GM20431 (cell line): Measurements from ENCODE around the gene PHYHD1.

ENCODE experiments used
- in situ Hi-C: fragments of 300-500 bp; cut with MseI, MboI; formaldehyde crosslinking; loops from one replicate; pipeline ENCODE4 v1.15.0; 2020; ENCODE audit warnings: low sequenced_read_pairs; ENCODE audit not compliant: unreplicated experiment

The PHYHD1 gene

GRCh38 chr9:128899566-128900322 is 21.0 kb upstream of the PHYHD1 start:
- in situ Hi-C loops: no loop called here

- in situ Hi-C loops: no loop called here
These were observed 19.4 kb upstream of the PHYHD1 start for GRCh38 chr9:128901379-128901778.

- in situ Hi-C loops: no loop called here
These were observed 19.0 kb upstream of the PHYHD1 start for GRCh38 chr9:128901822-128902221.

- in situ Hi-C loops: no loop called here
These were observed 18.3 kb upstream of the PHYHD1 start for GRCh38 chr9:128902351-128903078.

- in situ Hi-C loops: no loop called here
These were observed 17.7 kb upstream of the PHYHD1 start for GRCh38 chr9:128903079-128903461.

GRCh38 chr9:128903871-128904620 is 16.7 kb upstream of the PHYHD1 start:
- in situ Hi-C loops: no loop called here

GRCh38 chr9:128905964-128906363 is 14.8 kb upstream of the PHYHD1 start:
- in situ Hi-C loops: no loop called here

- in situ Hi-C loops: no loop called here
These were observed 14.0 kb upstream of the PHYHD1 start for GRCh38 chr9:128906741-128907140.

- in situ Hi-C loops: no loop called here
These were observed 12.4 kb upstream of the PHYHD1 start for GRCh38 chr9:128908372-128908771.

- in situ Hi-C loops: no loop called here
These were observed 10.9 kb upstream of the PHYHD1 start for GRCh38 chr9:128909859-128910258.

GRCh38 chr9:128910906-128911305 is 9.9 kb upstream of the PHYHD1 start:
- in situ Hi-C loops: no loop called here

GRCh38 chr9:128911529-128912035 is 9.2 kb upstream of the PHYHD1 start:
- in situ Hi-C loops: no loop called here

- in situ Hi-C loops: no loop called here
These were observed 8.4 kb upstream of the PHYHD1 start for GRCh38 chr9:128912270-128912853.

GRCh38 chr9:128913048-128913900 is 7.5 kb upstream of the PHYHD1 start:
- in situ Hi-C loops: no loop called here

GRCh38 chr9:128913995-128914772 is 6.6 kb upstream of the PHYHD1 start:
- in situ Hi-C loops: no loop called here

- in situ Hi-C loops: no loop called here
These were observed 4.6 kb upstream of the PHYHD1 start for GRCh38 chr9:128916204-128916603.

GRCh38 chr9:128916745-128917144 is 4.0 kb upstream of the PHYHD1 start:
- in situ Hi-C loops: no loop called here

- in situ Hi-C loops: no loop called here
These were observed 3.5 kb upstream of the PHYHD1 start for GRCh38 chr9:128917151-128917849.
